DND-41 (cell line): ENCODE data around the gene MYLK.

Experiments
- CTCF ChIP-seq: IDR thresholded peaks from 2 replicates; pipeline ENCODE4 v1.5.1; 2012; ENCODE audit warnings: borderline replicate concordance, low read length, moderate library complexity, mild to moderate bottlenecking; ENCODE audit not compliant: poor library complexity, severe bottlenecking; ENCODE audit errors: extremely low read depth
- EZH2 ChIP-seq: IDR thresholded peaks from 3 replicates; pipeline ENCODE4 v1.6.1; 2012; ENCODE audit warnings: borderline replicate concordance, low read depth, mild to moderate bottlenecking, moderate library complexity, low read length, inconsistent platforms; ENCODE audit not compliant: severe bottlenecking

- TF ChIP-seq CTCF (no peak), EZH2 (no peak)
Measured at GRCh38 chr3:123841476-123842238, 42.5 kb downstream of the MYLK start.
